Fibroblast of the aortic adventitia (primary cell): Measurements from ENCODE around the gene GPD1L. TPM values are rescaled to one million over a fixed set of nuclear protein-coding genes. Genes with fewer than 3 reads are reported as not detected.

Source experiments
- DNase-seq: peaks from one replicate; pipeline ENCODE4 v3.0.0-alpha.2; 2010; ENCODE audit warnings: low read depth
- H3K4me3 ChIP-seq: 2 replicates; pipeline ENCODE4 v1.5.1; 2011; ENCODE audit warnings: low read depth, mild to moderate bottlenecking, control low read depth, low read length, moderate library complexity
- total RNA-seq: library from RNA; depleted of rRNA; stranded (reverse); fragments of >200 nt; gene quantifications from 2 replicates; pipeline ENCODE4 v1.2.3, GENCODE V29; 2012; ENCODE audit warnings: low replicate concordance
- TF ChIP-seq, protein P1 (sequence below): IDR thresholded peaks from 2 replicates; pipeline ENCODE4 v1.5.1; 2011; ENCODE audit warnings: mild to moderate bottlenecking, low read length, control low read depth, inconsistent platforms; ENCODE audit not compliant: insufficient read depth

GPD1L gene
- total RNA-seq, 1 donor: 10.3 TPM

DNA sequence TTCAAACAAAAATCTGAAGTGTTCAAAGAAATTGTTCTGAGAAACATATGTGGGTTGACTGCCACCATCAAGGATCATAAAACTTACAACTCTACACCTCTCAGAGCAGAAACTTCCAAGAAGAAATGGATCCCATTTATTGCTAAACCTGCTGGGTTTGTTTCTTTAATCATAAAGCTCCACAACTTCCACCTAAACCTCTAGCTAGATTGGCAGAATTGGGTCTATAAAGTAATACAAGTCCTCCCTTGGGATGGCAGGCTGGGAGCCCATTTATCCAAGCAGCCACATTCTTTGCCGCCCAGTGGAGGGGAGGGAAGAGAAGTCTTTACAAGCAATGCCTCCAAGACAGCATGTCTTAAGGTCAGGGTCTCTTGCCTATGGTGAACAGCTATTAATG is 91.6 kb downstream of the GPD1L start:
- TF ChIP-seq, protein P1, sequence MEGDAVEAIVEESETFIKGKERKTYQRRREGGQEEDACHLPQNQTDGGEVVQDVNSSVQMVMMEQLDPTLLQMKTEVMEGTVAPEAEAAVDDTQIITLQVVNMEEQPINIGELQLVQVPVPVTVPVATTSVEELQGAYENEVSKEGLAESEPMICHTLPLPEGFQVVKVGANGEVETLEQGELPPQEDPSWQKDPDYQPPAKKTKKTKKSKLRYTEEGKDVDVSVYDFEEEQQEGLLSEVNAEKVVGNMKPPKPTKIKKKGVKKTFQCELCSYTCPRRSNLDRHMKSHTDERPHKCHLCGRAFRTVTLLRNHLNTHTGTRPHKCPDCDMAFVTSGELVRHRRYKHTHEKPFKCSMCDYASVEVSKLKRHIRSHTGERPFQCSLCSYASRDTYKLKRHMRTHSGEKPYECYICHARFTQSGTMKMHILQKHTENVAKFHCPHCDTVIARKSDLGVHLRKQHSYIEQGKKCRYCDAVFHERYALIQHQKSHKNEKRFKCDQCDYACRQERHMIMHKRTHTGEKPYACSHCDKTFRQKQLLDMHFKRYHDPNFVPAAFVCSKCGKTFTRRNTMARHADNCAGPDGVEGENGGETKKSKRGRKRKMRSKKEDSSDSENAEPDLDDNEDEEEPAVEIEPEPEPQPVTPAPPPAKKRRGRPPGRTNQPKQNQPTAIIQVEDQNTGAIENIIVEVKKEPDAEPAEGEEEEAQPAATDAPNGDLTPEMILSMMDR: no peak
- no peak for DNase-seq
- no peak overlapping the region for H3K4me3 ChIP-seq

DNA sequence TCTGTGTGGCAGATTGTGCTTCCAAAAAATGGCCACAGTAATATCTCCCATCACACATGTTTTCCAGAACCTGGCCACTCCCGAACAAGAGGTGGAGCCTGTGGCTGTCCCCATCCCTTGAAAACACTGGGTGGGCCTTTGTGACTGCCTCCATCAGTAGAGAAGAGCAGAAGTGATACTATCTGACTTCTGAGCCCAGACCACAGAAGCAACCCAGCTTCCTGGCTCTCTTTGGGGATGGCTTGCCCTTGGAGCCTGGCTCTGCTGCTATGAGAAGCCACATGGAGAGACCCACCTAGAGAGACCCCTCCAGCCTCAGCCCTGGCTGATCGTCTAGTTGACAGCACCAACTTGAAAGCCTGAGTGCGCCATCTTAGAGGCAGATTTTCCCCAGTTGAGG is 92.3 kb downstream of the GPD1L start:
- TF ChIP-seq, protein P1: no peak
- no peak overlapping the region for H3K4me3 ChIP-seq
- DNase-seq: no peak

DNA sequence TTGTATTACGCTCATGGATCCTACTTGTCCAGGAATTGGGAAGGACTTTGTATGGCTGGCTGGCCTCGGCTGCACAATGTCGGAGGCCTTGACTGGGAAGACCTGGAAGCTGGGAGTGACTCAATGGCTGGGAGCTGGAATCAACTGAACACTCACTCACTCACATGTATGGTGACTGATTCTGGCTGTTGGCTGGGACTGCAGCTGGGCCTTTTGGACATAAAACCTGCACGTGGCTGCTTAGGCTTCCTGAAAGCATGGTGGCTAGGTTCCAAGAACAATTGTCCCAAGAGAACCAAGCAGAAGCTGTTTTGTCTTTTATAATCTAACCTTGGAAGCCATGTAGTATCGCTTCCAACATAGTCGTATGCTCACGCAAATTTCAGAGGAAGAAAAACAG is 94.1 kb downstream of the GPD1L start:
- peak; percentile 63 for DNase-seq
- no peak overlapping the region for H3K4me3 ChIP-seq
- TF ChIP-seq, protein P1: no peak

DNA sequence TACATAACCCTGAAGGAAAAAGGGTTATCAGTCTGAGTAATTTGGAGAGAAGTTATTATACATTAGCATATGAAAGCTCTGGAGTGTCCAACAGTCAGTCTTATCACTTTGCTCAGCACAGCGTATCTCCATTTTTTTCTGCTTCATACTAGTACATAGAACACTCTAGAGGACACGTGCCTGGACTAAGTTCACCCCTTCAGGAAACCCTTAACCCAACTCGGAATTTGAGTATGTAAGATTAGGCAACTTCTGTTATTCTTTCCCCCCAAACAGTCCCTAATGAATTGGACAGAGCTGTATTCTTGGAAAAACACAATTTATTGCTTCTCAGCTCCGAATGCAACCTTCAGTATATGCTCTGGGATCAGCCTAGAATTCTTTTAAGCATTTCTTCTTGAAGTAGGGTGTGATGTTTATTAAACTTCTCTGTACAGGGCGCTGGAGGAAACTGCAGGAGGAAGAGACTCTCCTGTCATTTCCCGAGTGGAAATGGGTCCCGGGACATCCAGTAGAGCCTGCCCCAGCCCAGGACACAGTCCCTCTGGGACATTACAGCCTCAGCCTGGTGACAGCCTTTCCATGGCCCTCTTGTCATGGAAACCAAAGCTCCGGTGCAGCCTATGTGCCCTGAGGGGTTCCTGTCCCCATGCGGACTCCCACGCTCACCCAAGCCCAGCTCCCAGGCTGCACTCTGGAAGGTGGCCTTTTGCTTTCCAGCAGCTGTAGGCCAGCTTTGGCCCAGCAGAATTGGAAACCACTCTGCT is 94.8 kb downstream of the GPD1L start:
- no peak overlapping the region for H3K4me3 ChIP-seq
- no peak for DNase-seq
- TF ChIP-seq, protein P1: no peak

DNA sequence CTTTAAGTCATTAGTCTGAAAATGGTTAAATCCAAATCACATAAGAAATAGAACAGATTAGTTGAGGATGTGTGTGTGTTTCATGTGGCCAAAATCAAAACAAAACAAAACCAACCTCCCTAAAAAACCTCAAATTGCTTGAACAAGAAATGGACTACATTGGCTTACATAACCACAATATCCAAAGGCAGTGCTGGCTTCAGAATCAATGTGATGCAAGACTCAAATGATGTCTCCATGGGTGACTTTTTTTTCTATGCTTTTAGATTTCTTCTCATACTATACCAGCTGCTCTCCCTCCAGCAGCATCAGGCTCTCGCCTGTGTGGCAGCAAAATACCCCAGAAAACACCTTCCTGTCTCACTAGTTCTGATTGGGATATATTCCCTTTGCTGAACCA is 96.1 kb downstream of the GPD1L start:
- DNase-seq: no peak
- H3K4me3 ChIP-seq: no peak overlapping the region
- TF ChIP-seq, protein P1: no peak

DNA sequence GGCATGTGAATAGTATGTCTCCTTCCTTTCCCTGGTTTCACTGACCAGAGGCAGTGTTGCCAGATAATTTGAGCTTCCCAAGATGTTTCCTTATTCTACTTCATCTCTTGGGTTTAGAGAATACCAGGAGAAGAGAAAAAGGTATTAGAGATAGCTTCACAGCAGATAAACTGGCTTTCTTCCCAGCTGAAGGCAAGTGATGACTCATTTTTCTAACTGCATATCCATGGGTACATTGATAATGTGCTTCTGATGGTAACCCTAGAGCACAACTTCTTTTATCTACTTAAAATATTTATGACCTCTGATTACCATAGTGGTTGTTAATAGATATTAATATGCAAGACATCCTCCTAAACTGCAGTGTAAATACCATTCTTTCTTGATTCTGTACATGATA is 97.4 kb downstream of the GPD1L start:
- no peak overlapping the region for H3K4me3 ChIP-seq
- peak; percentile 24 for DNase-seq
- TF ChIP-seq, protein P1: no peak

DNA sequence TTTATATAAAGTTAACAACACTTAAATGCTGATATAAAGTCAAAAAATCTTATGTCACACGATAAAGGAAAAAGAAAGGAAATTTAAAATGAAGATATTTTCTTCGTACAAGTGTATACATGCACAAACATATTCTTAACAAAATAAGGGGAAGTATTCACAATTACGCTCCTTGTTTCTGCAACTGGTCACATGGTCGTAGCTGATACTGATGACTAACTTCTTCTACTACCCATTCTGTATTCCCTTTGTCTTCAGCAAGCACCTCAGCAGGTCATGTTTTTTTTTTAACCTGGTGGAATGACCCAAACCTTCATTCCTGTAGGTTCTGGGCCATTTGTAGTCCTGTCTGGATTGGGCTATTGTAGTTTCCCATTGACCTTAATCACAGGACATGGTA is 102.0 kb downstream of the GPD1L start:
- H3K4me3 ChIP-seq: no peak overlapping the region
- no peak for DNase-seq
- TF ChIP-seq, protein P1: no peak
